GM19238 (cell line): ENCODE results near the gene FAM3B.
"Not testable (repeated sequence)": the region's sequence is repeated elsewhere in the genome, so short reads cannot be mapped to it uniquely, and the experiment has no call there.

Experiments
- DNase-seq: peaks from one replicate; pipeline ENCODE4 v3.0.0; 2011; ENCODE audit warnings: low spot score; ENCODE audit not compliant: insufficient read length

Gene FAM3B

GRCh38 chr21:41349619-41350390 lies 33.2 kb downstream of the FAM3B start:
- no peak for DNase-seq

GRCh38 chr21:41350436-41351155 lies 34.0 kb downstream of the FAM3B start:
- DNase-seq: no peak

- DNase-seq: no peak
Observed at GRCh38 chr21:41357546-41357945, 40.9 kb downstream of the FAM3B start.

- no peak for DNase-seq
Observed at GRCh38 chr21:41358193-41359166, 41.9 kb downstream of the FAM3B start.

- no peak for DNase-seq
Observed at GRCh38 chr21:41359286-41359685, 42.7 kb downstream of the FAM3B start.

- DNase-seq: not testable (repeated sequence)
Observed at GRCh38 chr21:41359754-41360071, 43.1 kb downstream of the FAM3B start.

GRCh38 chr21:41360072-41360821 lies 43.6 kb downstream of the FAM3B start:
- DNase-seq: no peak

GRCh38 chr21:41361053-41361785 lies 44.6 kb downstream of the FAM3B start:
- DNase-seq: no peak

GRCh38 chr21:41361786-41362604 lies 45.4 kb downstream of the FAM3B start, which contains the start of gene MX2:
Gene MX2, plus strand, starts transcription at chr21:41362027. Its CDS starts 14,880 bp downstream, at chr21:41376907.
- DNase-seq: peak; percentile 32

- no peak for DNase-seq
Observed at GRCh38 chr21:41362605-41363369, 46.2 kb downstream of the FAM3B start.

GRCh38 chr21:41363370-41364270 lies 47.0 kb downstream of the FAM3B start:
- DNase-seq: no peak

- no peak for DNase-seq
Observed at GRCh38 chr21:41364308-41364707, 47.7 kb downstream of the FAM3B start.

GRCh38 chr21:41365377-41366107 lies 48.9 kb downstream of the FAM3B start:
- no peak for DNase-seq

- DNase-seq: peak; percentile 37
Observed at GRCh38 chr21:41366522-41367151, 50.0 kb downstream of the FAM3B start.

GRCh38 chr21:41367301-41367944 lies 50.8 kb downstream of the FAM3B start:
- no peak for DNase-seq
